AG09319 (cell line): ENCODE data around the gene DNAH12.

Experiments used
- DNase-seq: peaks from one replicate; pipeline ENCODE4 v3.0.0-alpha.2; 2010; ENCODE audit warnings: low read depth; ENCODE audit errors: extremely low read depth
- CTCF ChIP-seq: IDR thresholded peaks from 2 replicates; pipeline ENCODE4 v1.5.1; 2011; ENCODE audit warnings: low read depth, mild to moderate bottlenecking, inconsistent platforms, low read length, moderate library complexity

DNAH12 gene

DNA sequence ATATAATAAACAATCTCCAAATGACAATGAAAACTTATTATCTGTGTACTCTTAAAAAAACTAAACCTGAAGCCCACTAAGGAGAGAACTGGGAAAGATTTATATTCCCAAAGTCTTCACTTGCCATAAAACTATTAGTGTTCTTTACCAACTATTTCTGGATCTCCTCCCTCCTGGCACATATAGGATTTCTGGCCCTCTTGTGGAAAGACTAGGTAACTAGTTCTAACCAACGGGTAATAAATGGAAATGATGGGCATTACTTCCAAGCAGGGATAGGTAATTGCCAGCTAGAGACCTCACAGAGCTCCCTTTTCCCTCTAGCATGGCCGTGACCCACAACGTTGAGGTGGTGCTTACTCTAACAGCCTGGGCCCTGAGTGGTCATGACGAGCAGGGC, 110.1 kb downstream of the DNAH12 start:
- peak; percentile 38 for TF ChIP-seq CTCF
- no peak for DNase-seq

GRCh38 chr3:57423335-57423734, 120.8 kb downstream of the DNAH12 start:
- DNase-seq = no peak
- TF ChIP-seq CTCF = no peak

- DNase-seq = no peak
- TF ChIP-seq CTCF = no peak
Observed at GRCh38 chr3:57421336-57421735, 122.8 kb downstream of the DNAH12 start.

GRCh38 chr3:57420001-57420400, 124.1 kb downstream of the DNAH12 start:
- DNase-seq = no peak
- no peak for TF ChIP-seq CTCF

- DNase-seq = no peak
Observed at GRCh38 chr3:57411715-57412114, 132.4 kb downstream of the DNAH12 start.

DNA sequence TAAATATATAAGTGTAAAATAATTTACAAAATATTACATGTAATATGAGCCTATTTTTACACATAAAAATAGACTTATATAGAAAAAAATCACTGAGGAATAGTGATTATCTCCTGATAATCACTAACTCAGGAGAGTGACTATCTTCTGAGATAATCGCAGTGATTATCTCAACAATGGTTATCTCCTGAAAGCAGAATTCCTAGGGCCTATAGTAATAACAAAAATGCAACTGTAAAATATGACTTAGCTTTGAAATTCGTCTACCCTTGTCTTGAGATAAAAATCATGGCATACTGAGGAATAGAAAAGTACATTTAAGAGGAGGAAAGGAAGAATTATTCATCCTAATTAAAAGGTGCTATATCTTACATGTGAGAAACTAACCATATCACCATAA, 134.7 kb downstream of the DNAH12 start:
- no peak for DNase-seq
- no peak for TF ChIP-seq CTCF

More at GRCh38 chr3:57411715-57412114, 132.4 kb downstream of the DNAH12 start:
- no peak for TF ChIP-seq CTCF

- DNase-seq = no peak
- TF ChIP-seq CTCF = no peak
Observed at GRCh38 chr3:57402675-57403074, 141.5 kb downstream of the DNAH12 start.
